LNCaP clone FGC (cell line): ENCODE results near the gene SGK1.

Experiments used
- DNase-seq: peaks from one replicate; pipeline ENCODE4 v3.0.0-alpha.2; 2011; ENCODE audit warnings: low read depth
- H3K4me3 ChIP-seq: 2 replicates; pipeline ENCODE4 v1.5.1; 2011; ENCODE audit warnings: mild to moderate bottlenecking, low read depth, low read length, control low read depth
- CTCF ChIP-seq: IDR thresholded peaks from 2 replicates; pipeline ENCODE4 v1.5.1; 2012; ENCODE audit warnings: mild to moderate bottlenecking; ENCODE audit not compliant: control insufficient read depth, insufficient read depth; ENCODE audit errors: extremely low read depth

Gene SGK1

DNA sequence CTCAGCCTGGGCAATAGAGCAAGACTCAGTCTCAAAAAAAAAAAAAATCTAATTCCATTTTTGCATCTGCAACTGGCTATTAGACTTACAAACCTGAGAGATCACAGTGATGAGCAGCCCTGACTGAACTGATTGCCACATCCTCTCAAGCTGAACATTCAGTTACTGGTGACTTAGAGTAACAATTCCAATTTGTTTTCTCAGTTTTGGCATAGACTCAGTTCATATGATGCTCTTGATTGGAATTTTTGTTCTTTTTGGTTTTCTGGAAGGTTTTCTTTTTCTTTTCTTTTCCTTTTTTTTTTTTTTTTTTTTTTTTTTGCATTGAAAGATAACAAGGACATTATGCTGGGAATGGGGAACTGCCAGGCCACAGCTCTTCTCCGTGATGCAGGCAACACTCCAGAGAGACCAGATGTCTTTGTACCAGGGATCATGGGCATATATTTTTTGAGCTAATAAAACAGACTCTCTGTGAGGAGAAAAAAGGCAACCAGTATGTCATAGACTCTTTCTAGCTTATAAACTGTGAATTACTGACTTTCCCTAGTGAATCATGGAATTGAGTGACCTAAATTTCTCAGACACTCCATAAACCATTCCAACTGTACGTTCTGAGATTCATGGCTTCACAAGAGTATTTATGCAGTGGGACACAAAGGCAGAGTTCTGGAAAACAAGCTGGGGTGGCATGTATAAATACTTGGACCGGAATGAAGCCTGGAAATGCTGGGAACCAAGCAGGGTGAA, 179.5 kb downstream of the SGK1 start:
- H3K4me3 ChIP-seq: no peak overlapping the region
- no peak for DNase-seq
- TF ChIP-seq CTCF: no peak

DNA sequence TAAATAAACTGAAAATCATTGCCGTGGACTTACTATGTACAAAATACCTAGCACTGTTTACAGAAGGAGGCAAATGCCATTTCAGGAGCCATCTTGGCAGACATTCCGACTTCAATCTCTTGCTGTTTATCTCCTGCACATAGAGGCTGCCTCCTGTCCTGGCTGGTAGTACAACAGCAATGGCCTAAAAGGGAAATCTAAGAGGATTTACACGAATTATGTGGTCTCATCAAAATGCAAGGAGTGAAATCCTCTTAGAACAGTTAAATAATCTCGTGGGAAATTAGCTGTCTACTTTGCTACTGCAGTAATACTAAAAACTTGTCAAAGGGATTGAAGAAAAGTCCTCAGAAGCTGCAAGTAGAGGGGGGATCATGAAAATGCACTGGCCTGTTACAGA, 183.3 kb downstream of the SGK1 start:
- TF ChIP-seq CTCF: no peak
- DNase-seq: no peak
- H3K4me3 ChIP-seq: no peak overlapping the region

- TF ChIP-seq CTCF: no peak
- no peak overlapping the region for H3K4me3 ChIP-seq
- DNase-seq: no peak
These were observed 185.3 kb downstream of the SGK1 start for GRCh38 chr6:134132494-134133141.

- H3K4me3 ChIP-seq: no peak overlapping the region
- no peak for DNase-seq
- TF ChIP-seq CTCF: no peak
These were observed 186.3 kb downstream of the SGK1 start for GRCh38 chr6:134131530-134132139.

DNA sequence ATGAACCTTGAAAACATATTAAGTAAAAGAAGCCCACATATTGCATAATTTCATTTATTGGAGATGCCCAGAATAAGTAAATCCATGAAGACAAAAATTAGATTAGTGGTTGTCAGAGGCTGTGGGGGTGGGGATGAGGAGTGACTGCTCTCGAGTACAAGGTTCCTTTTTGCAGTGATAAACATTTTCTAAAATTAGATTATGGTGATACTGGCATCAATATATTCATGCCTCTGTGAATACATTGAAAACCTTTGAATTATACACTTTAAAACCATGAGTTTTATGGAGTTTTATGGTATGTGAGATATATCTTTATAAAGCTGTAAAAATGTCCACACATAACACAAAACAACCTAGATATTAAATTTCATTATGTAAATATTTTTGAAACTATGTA, 189.8 kb downstream of the SGK1 start:
- no peak for TF ChIP-seq CTCF
- H3K4me3 ChIP-seq: no peak overlapping the region
- DNase-seq: no peak

GRCh38 chr6:134123666-134124208, 194.2 kb downstream of the SGK1 start:
- no peak for DNase-seq
- H3K4me3 ChIP-seq: no peak overlapping the region
- peak; percentile 72 for TF ChIP-seq CTCF
